Naive thymus-derived CD4-positive, alpha-beta T cell (primary cell): ENCODE results near the gene CA10. TPM values are rescaled to one million over a fixed set of nuclear protein-coding genes. Genes with fewer than 3 reads are reported as not detected.

Experiments used
- ATAC-seq: fragments of 150-1000 bp; cut with Tn5 transposase; 2 replicates; pipeline ENCODE4 v1.10.0; 2021; ENCODE audit warnings: mild to moderate bottlenecking, moderate library complexity
- CTCF ChIA-PET: fragments of 350-600 bp; sonication (Branson Sonifier 250); formaldehyde crosslinking; loops from one replicate; lab custom pipeline; 2021; ENCODE audit warnings: antibody characterized with exemption; lab: Charles Lee
- POLR2A ChIA-PET: fragments of 350-600 bp; sonication (Branson Sonifier 250); formaldehyde crosslinking; loops from one replicate; lab custom pipeline; 2021; ENCODE audit warnings: antibody characterized with exemption, inconsistent platforms; lab: Charles Lee
- DNase-seq, 9 donors: peaks; one replicate each; pipeline versions ENCODE4 v3.0.0 to v3.0.0-alpha.2; 2020 to 2022; ENCODE audit warnings: mixed read lengths in 1 of 9
- H3K27ac ChIP-seq: one replicate; pipeline ENCODE4 v1.7.0; 2013; ENCODE audit warnings: mild to moderate bottlenecking, low read depth, low read length, moderate library complexity
- H3K27me3 ChIP-seq, 2 donors: one replicate each; pipeline ENCODE4 v1.7.0; 2013; ENCODE audit warnings: low read length in 2 of 2, mild to moderate bottlenecking in 2 of 2, moderate library complexity in 2 of 2; ENCODE audit not compliant: control insufficient read depth in 2 of 2, insufficient read depth in 2 of 2
- H3K36me3 ChIP-seq, 3 experiments: 1 replicate in 2 of 3; 2 replicates in 1 of 3; pipeline ENCODE4 v1.7.0; 2013; ENCODE audit warnings: low read length in 3 of 3, mild to moderate bottlenecking in 3 of 3, moderate library complexity in 1 of 3; ENCODE audit not compliant: insufficient read depth in 3 of 3, control insufficient read depth in 2 of 3
- H3K4me1 ChIP-seq, 2 donors: one replicate each; pipeline ENCODE4 v1.7.0; 2013; ENCODE audit warnings: low read length in 2 of 2, mild to moderate bottlenecking in 2 of 2, moderate library complexity in 1 of 2; ENCODE audit not compliant: control insufficient read depth in 2 of 2, insufficient read depth in 2 of 2
- H3K4me3 ChIP-seq: 2 replicates; pipeline ENCODE4 v1.7.0; 2013; ENCODE audit warnings: mild to moderate bottlenecking, low read length
- H3K9me3 ChIP-seq, 3 experiments: 1 replicate in 2 of 3; 2 replicates in 1 of 3; pipeline ENCODE4 v1.7.0; 2013; ENCODE audit warnings: low read length in 3 of 3; ENCODE audit not compliant: control insufficient read depth in 2 of 3
- H3K27ac Mint-ChIP-seq, 9 donors: one replicate each; pipeline ENCODE4 v1.8.0; 2020 to 2022; ENCODE audit warnings: mixed read lengths in 9 of 9, mild to moderate bottlenecking in 8 of 9, moderate library complexity in 5 of 9, inconsistent platforms in 2 of 9
- H3K27me3 Mint-ChIP-seq, 5 donors: one replicate each; pipeline ENCODE4 v1.8.0; 2021 to 2022; ENCODE audit warnings: mixed read lengths in 5 of 5, mild to moderate bottlenecking in 1 of 5
- H3K36me3 Mint-ChIP-seq, 5 donors: one replicate each; pipeline ENCODE4 v1.8.0; 2020 to 2022; ENCODE audit warnings: mixed read lengths in 5 of 5, mild to moderate bottlenecking in 3 of 5, inconsistent platforms in 1 of 5
- H3K4me1 Mint-ChIP-seq, 7 donors: one replicate each; pipeline ENCODE4 v1.8.0; 2020 to 2022; ENCODE audit warnings: mixed read lengths in 7 of 7, mild to moderate bottlenecking in 3 of 7, inconsistent platforms in 1 of 7
- H3K4me3 Mint-ChIP-seq, 10 donors: one replicate each; pipeline ENCODE4 v1.8.0; 2020 to 2022; ENCODE audit warnings: mild to moderate bottlenecking in 10 of 10, mixed read lengths in 10 of 10, moderate library complexity in 6 of 10, inconsistent platforms in 2 of 10
- H3K9me3 Mint-ChIP-seq, 11 donors: one replicate each; pipeline ENCODE4 v1.8.0; 2020 to 2022; ENCODE audit warnings: mixed read lengths in 11 of 11, mild to moderate bottlenecking in 4 of 11, inconsistent platforms in 1 of 11, moderate library complexity in 1 of 11
- intact Hi-C, 2 donors: fragments of 100-400 bp; cut with micrococcal nuclease; formaldehyde crosslinking; loops; one replicate each; pipeline ENCODE4 v1.15.1; 2023
- polyA plus RNA-seq, 2 donors: library from polyadenylated mRNA; unstranded; fragments of 300-500 nt; fragmentation: Illumina TruSeq; gene quantifications; one replicate each; pipeline ENCODE4 v1.2.3, GENCODE V29; 2021
- total RNA-seq, 6 experiments: library from RNA in 5 of 6; stranded (reverse) in 5 of 6; gene quantifications; 1 replicate in 5 of 6; 2 replicates in 1 of 6; pipeline ENCODE4 v1.2.3 and lab custom pipeline; 2021 to 2026

Gene CA10
- total and polyA plus RNA-seq, 7 experiments from 2014 or later: not detected

GRCh38 chr17:52148288-52148968 is 10.1 kb downstream of the CA10 start:
- peaks cover 2 to 12% (median 7%) of the 10 kb centered on the region in 5 donors for H3K27me3 Mint-ChIP-seq
- no peaks in the 10 kb centered on the region for H3K36me3 ChIP-seq
- H3K4me3 Mint-ChIP-seq: no peak overlapping the region
- no peak overlapping the region for H3K27ac Mint-ChIP-seq
- ATAC-seq (no peak), DNase-seq (no peak)
- ChIA-PET CTCF (no interaction called here), POLR2A (no interaction called here)
- no peaks in the 10 kb centered on the region for H3K36me3 Mint-ChIP-seq
- no peaks in the 10 kb centered on the region for H3K9me3 ChIP-seq
- H3K4me3 ChIP-seq: no peak overlapping the region
- intact Hi-C loops: no loop called here
- H3K27ac ChIP-seq: no peak overlapping the region
- H3K4me1 Mint-ChIP-seq: peaks cover 0 to 9% (median 0%) of the 10 kb centered on the region in 7 donors
- H3K4me1 ChIP-seq: no peaks in the 10 kb centered on the region
- H3K27me3 ChIP-seq: no peaks in the 10 kb centered on the region
- H3K9me3 Mint-ChIP-seq: peaks cover 0 to 3% (median 0%) of the 10 kb centered on the region in 11 donors

- peaks cover 0 to 9% (median 0%) of the 10 kb centered on the region in 7 donors for H3K4me1 Mint-ChIP-seq
- ATAC-seq (no peak), DNase-seq (no peak)
- no peaks in the 10 kb centered on the region for H3K36me3 ChIP-seq
- H3K4me3 ChIP-seq: no peak overlapping the region
- intact Hi-C loops: no loop called here
- no peaks in the 10 kb centered on the region for H3K27me3 ChIP-seq
- H3K4me3 Mint-ChIP-seq: peak overlapping the region in 1 of 10 donors; percentile 18
- H3K36me3 Mint-ChIP-seq: no peaks in the 10 kb centered on the region
- no peaks in the 10 kb centered on the region for H3K9me3 ChIP-seq
- no peaks in the 10 kb centered on the region for H3K4me1 ChIP-seq
- ChIA-PET CTCF (no interaction called here), POLR2A (no interaction called here)
- H3K27me3 Mint-ChIP-seq: peaks cover 2 to 12% (median 7%) of the 10 kb centered on the region in 5 donors
- peak overlapping the region in 1 of 9 donors; percentile 10 for H3K27ac Mint-ChIP-seq
- peaks cover 0 to 3% (median 0%) of the 10 kb centered on the region in 11 donors for H3K9me3 Mint-ChIP-seq
- no peak overlapping the region for H3K27ac ChIP-seq
These were observed 10.6 kb downstream of the CA10 start for GRCh38 chr17:52147872-52148271.

DNA sequence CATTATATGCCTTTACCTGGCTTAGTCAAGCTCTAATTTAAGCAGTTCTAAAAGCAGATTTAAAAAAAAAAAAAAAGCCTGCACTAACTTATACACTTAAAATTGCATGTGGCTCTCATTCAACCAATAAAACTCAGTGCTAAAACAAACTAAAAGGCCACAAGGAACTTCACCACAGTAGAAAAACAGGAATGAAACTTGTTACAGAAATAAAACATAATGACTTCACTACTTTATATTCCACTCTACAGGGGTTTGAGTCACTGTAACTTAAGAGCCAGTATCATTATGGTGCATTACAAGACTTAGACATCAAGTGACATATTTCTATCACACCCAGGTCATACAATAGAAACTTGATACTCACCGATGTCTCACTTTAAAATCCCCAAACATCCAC is 11.1 kb downstream of the CA10 start:
- no peaks in the 10 kb centered on the region for H3K27me3 ChIP-seq
- ATAC-seq (no peak), DNase-seq (no peak)
- intact Hi-C loops: no loop called here
- no peak overlapping the region for H3K4me3 ChIP-seq
- peaks cover 2 to 11% (median 6%) of the 10 kb centered on the region in 5 donors for H3K27me3 Mint-ChIP-seq
- no peaks in the 10 kb centered on the region for H3K4me1 ChIP-seq
- H3K4me1 Mint-ChIP-seq: peaks cover 0 to 9% (median 0%) of the 10 kb centered on the region in 7 donors
- H3K36me3 ChIP-seq: no peaks in the 10 kb centered on the region
- ChIA-PET CTCF (no interaction called here), POLR2A (no interaction called here)
- no peaks in the 10 kb centered on the region for H3K9me3 ChIP-seq
- no peak overlapping the region for H3K4me3 Mint-ChIP-seq
- peak overlapping the region in 1 of 9 donors; percentile 10 for H3K27ac Mint-ChIP-seq
- H3K36me3 Mint-ChIP-seq: no peaks in the 10 kb centered on the region
- H3K9me3 Mint-ChIP-seq: peaks cover 0 to 3% (median 0%) of the 10 kb centered on the region in 11 donors
- no peak overlapping the region for H3K27ac ChIP-seq

DNA sequence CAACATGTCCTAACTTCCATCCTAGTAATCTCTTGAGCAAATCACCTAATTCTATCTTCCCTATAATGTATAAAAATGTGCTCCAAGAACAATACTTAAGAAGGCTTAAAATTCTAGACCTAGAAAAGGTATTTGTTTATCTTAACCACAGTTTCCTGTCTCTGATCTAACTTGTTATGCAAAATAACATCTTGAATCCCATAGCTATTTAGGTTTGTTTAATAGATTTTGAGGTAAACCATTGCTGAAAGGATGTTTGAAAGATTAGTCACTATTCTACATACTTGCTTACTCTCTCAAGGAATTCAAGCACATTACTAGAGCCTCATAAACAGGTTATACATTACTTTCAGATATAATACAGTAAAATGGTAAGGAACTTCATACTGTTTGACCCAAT is 13.0 kb downstream of the CA10 start:
- Histone ChIP-seq H3K9me3 (no peaks in the 10 kb centered on the region), H3K4me3 (no peak overlapping the region), H3K27ac (no peak overlapping the region), H3K36me3 (no peaks in the 10 kb centered on the region), H3K27me3 (no peaks in the 10 kb centered on the region), H3K4me1 (no peaks in the 10 kb centered on the region)
- H3K27ac Mint-ChIP-seq: no peak overlapping the region
- H3K36me3 Mint-ChIP-seq: no peaks in the 10 kb centered on the region
- H3K4me1 Mint-ChIP-seq: peaks cover 0 to 9% (median 0%) of the 10 kb centered on the region in 7 donors
- POLR2A ChIA-PET: no interaction called here
- no peak for ATAC-seq
- intact Hi-C loops: no loop called here
- peaks cover 0 to 12% (median 5%) of the 10 kb centered on the region in 5 donors for H3K27me3 Mint-ChIP-seq
- CTCF ChIA-PET: no interaction called here
- DNase-seq: no peak
- no peak overlapping the region for H3K4me3 Mint-ChIP-seq
- peaks cover 0 to 3% (median 0%) of the 10 kb centered on the region in 11 donors for H3K9me3 Mint-ChIP-seq

DNA sequence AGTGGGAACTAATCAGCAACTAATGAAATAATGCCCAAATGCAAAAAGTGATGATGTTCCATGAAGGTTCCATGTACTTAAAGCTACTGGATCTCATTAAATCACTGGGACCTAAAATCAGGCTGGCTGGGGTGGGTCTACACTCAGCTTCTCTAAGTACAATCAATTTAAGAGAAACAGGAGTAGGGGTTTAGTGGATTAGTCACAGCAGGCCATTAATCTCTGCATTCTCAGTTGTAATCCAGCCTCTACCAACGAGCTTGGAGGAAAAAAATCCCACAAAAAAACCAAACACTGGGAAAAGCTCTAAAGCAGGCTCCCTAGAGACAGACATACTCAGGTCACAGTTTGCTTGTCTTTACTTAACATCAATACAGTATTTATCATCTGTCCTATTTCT is 15.0 kb downstream of the CA10 start:
- H3K36me3 ChIP-seq: no peaks in the 10 kb centered on the region
- Mint-ChIP-seq H3K27me3 (peaks cover 0 to 20% (median 7%) of the 10 kb centered on the region in 5 donors), H3K4me1 (peaks cover 0 to 9% (median 0%) of the 10 kb centered on the region in 7 donors), H3K27ac (no peak overlapping the region), H3K36me3 (no peaks in the 10 kb centered on the region), H3K4me3 (no peak overlapping the region), H3K9me3 (peaks cover 0 to 3% (median 0%) of the 10 kb centered on the region in 11 donors)
- ChIA-PET CTCF (no interaction called here), POLR2A (no interaction called here)
- H3K27ac ChIP-seq: no peak overlapping the region
- ATAC-seq (no peak), DNase-seq (no peak)
- no peaks in the 10 kb centered on the region for H3K4me1 ChIP-seq
- H3K9me3 ChIP-seq: no peaks in the 10 kb centered on the region
- no peaks in the 10 kb centered on the region for H3K27me3 ChIP-seq
- intact Hi-C loops: no loop called here
- no peak overlapping the region for H3K4me3 ChIP-seq

DNA sequence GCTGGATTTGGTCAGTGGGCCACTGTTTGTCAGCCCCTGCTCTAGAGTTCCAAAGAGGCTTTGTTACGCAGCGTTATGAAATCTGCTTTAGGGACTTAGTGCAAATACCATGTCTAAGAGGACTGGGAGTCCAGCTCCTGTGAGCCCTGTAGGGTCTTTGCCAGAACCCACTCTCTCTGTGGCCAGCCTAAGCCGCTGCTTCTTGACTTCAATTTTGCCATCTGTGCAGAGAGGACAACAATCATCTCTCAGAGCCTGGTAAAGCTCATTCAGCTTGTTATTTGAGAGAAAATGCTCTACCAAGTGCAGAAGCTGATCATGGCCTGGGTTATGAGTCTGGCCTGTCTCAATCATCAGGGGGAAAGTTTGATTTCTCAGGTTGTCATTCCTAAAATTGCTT is 17.9 kb downstream of the CA10 start:
- Mint-ChIP-seq H3K4me1 (no peaks in the 10 kb centered on the region), H3K36me3 (no peaks in the 10 kb centered on the region), H3K27ac (no peak overlapping the region), H3K9me3 (peaks cover 0 to 3% (median 0%) of the 10 kb centered on the region in 11 donors), H3K27me3 (peaks cover 0 to 22% (median 9%) of the 10 kb centered on the region in 5 donors), H3K4me3 (no peak overlapping the region)
- ChIA-PET POLR2A (no interaction called here), CTCF (no interaction called here)
- Histone ChIP-seq H3K4me3 (no peak overlapping the region), H3K27ac (no peak overlapping the region), H3K9me3 (no peaks in the 10 kb centered on the region), H3K27me3 (no peaks in the 10 kb centered on the region), H3K36me3 (no peaks in the 10 kb centered on the region), H3K4me1 (no peaks in the 10 kb centered on the region)
- intact Hi-C loops: no loop called here
- ATAC-seq (no peak), DNase-seq (no peak)

DNA sequence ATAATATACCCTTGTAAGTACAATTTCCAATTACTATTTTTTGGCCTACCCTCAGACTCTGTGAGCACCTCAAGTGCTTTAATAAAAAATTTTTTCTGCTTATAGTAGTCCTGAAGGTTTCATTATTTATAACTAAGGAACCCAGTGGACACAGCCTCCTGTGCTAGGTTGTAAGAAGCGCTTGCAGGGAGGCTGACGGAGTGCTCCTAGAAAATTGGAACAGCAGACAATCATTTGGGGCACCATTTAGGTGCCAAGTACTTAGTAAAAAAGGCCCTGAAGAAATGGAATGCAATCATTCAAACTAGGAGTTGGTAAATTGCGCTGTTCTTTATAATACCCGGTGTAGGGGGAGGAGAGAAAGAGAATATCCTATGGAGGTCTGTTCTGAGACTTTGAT is 19.8 kb downstream of the CA10 start:
- intact Hi-C loops: no loop called here
- Mint-ChIP-seq H3K4me3 (no peak overlapping the region), H3K36me3 (no peaks in the 10 kb centered on the region), H3K9me3 (peaks cover 0 to 5% (median 0%) of the 10 kb centered on the region in 11 donors), H3K27ac (no peak overlapping the region), H3K4me1 (no peaks in the 10 kb centered on the region), H3K27me3 (peaks cover 0 to 22% (median 12%) of the 10 kb centered on the region in 5 donors)
- ChIA-PET POLR2A (no interaction called here), CTCF (interaction anchor here (0.6 kb wide), 1 partner anchor 361 kb away, joined by 3 read pairs; no protein-coding TSS in a partner anchor)
- Histone ChIP-seq H3K9me3 (no peaks in the 10 kb centered on the region), H3K27ac (no peak overlapping the region), H3K4me1 (no peaks in the 10 kb centered on the region), H3K4me3 (no peak overlapping the region), H3K27me3 (no peaks in the 10 kb centered on the region), H3K36me3 (no peaks in the 10 kb centered on the region)
- ATAC-seq (no peak), DNase-seq (no peak)
